Loucy (cell line): Measurements from ENCODE around the gene NAT16.

Source experiments
- H2AFZ ChIP-seq: fragments of 200-600 bp; sonication (generic); 2 replicates; pipeline ENCODE4 v1.6.0; 2016; ENCODE audit warnings: antibody characterized with exemption, mild to moderate bottlenecking, low read length, moderate library complexity
- H3F3A ChIP-seq: fragments of 200-600 bp; 2 replicates; pipeline ENCODE4 v1.6.0; 2016; ENCODE audit warnings: antibody characterized with exemption, low read depth, mild to moderate bottlenecking
- H3K27me3 ChIP-seq: fragments of 200-600 bp; sonication (generic); 2 replicates; pipeline ENCODE4 v1.6.1; 2014; ENCODE audit warnings: low read length, mild to moderate bottlenecking; ENCODE audit not compliant: insufficient read depth, poor library complexity, severe bottlenecking
- H3K36me3 ChIP-seq: fragments of 200-600 bp; sonication (generic); 2 replicates; pipeline ENCODE4 v1.6.1; 2016; ENCODE audit warnings: low read length; ENCODE audit not compliant: insufficient read depth
- H3K4me1 ChIP-seq: fragments of 200-600 bp; sonication (generic); 2 replicates; pipeline ENCODE4 v1.5.1; 2014; ENCODE audit warnings: low read length, mild to moderate bottlenecking; ENCODE audit not compliant: insufficient read depth, poor library complexity, severe bottlenecking
- H3K4me2 ChIP-seq: fragments of 200-600 bp; sonication (generic); 2 replicates; pipeline ENCODE4 v1.6.0; 2014; ENCODE audit warnings: antibody characterized with exemption, low read length, low read depth, mild to moderate bottlenecking; ENCODE audit not compliant: poor library complexity, severe bottlenecking
- H3K4me3 ChIP-seq: fragments of 200-600 bp; sonication (generic); 2 replicates; pipeline ENCODE4 v1.5.1; 2014; ENCODE audit warnings: low read length, mild to moderate bottlenecking, mixed read lengths; ENCODE audit not compliant: poor library complexity, severe bottlenecking
- H3K79me2 ChIP-seq: fragments of 200-600 bp; sonication (generic); 2 replicates; pipeline ENCODE4 v1.6.1; 2014; ENCODE audit warnings: low read length; ENCODE audit not compliant: insufficient read depth
- H3K9ac ChIP-seq: fragments of 200-600 bp; sonication (generic); 2 replicates; pipeline ENCODE4 v1.6.0; 2014; ENCODE audit warnings: mild to moderate bottlenecking, low read depth, low read length, moderate library complexity; ENCODE audit not compliant: poor library complexity, severe bottlenecking
- H3K9me2 ChIP-seq: fragments of 200-600 bp; sonication (generic); replicated peaks from 2 replicates; pipeline ENCODE4 v1.6.1; 2016; ENCODE audit warnings: low read depth, low read length, mixed read lengths
- H3K9me3 ChIP-seq: fragments of 200-600 bp; sonication (generic); 2 replicates; pipeline ENCODE4 v1.6.1; 2014; ENCODE audit warnings: mild to moderate bottlenecking, antibody characterized with exemption, low read length, low read depth; ENCODE audit not compliant: insufficient read depth
- H4K20me1 ChIP-seq: fragments of 200-600 bp; sonication (generic); 2 replicates; pipeline ENCODE4 v1.6.0; 2014; ENCODE audit warnings: antibody characterized with exemption, low read length, mild to moderate bottlenecking; ENCODE audit not compliant: insufficient read depth, poor library complexity, severe bottlenecking
- EZH2phosphoT487 ChIP-seq: fragments of 200-600 bp; IDR thresholded peaks from 2 replicates; pipeline ENCODE4 v1.6.1; 2018; ENCODE audit warnings: antibody characterized with exemption, mild to moderate bottlenecking, moderate library complexity, borderline replicate concordance
- TF ChIP-seq, protein P1 (sequence below): fragments of 200-600 bp; sonication (generic); conservative IDR thresholded peaks from 2 replicates; pipeline ENCODE4 v1.5.1; 2014; ENCODE audit warnings: mild to moderate bottlenecking, antibody characterized with exemption, low read length

The NAT16 gene

DNA sequence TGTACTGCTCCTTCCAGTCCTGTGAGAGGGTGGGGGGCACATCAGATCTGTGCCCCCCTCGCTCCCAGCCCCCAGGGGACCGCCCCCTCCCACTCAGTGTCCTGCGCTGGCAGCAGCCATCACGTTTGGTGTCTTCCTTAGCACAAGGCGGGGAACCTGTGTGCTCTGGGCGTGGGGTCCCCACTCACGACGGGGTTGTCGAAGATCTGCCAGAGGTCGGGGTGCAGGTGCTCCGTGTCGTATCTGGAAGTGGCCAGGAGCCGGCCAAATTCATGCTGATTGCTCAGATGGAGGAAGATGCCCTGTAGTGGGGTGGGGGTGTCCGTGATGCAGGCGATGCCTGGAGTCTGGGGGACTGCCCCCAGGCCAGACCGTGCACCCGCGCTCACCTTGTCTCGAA is 30.1 kb upstream of the NAT16 start:
- no peaks in the 10 kb centered on the region for H3F3A ChIP-seq
- no peaks in the 10 kb centered on the region for H3K27me3 ChIP-seq
- H3K4me1 ChIP-seq: no peaks in the 10 kb centered on the region
- no peak for TF ChIP-seq EZH2phosphoT487
- TF ChIP-seq, protein P1, sequence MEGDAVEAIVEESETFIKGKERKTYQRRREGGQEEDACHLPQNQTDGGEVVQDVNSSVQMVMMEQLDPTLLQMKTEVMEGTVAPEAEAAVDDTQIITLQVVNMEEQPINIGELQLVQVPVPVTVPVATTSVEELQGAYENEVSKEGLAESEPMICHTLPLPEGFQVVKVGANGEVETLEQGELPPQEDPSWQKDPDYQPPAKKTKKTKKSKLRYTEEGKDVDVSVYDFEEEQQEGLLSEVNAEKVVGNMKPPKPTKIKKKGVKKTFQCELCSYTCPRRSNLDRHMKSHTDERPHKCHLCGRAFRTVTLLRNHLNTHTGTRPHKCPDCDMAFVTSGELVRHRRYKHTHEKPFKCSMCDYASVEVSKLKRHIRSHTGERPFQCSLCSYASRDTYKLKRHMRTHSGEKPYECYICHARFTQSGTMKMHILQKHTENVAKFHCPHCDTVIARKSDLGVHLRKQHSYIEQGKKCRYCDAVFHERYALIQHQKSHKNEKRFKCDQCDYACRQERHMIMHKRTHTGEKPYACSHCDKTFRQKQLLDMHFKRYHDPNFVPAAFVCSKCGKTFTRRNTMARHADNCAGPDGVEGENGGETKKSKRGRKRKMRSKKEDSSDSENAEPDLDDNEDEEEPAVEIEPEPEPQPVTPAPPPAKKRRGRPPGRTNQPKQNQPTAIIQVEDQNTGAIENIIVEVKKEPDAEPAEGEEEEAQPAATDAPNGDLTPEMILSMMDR: no peak
- H3K4me2 ChIP-seq: no peak overlapping the region
- no peaks in the 10 kb centered on the region for H3K9me2 ChIP-seq
- H3K79me2 ChIP-seq: no peaks in the 10 kb centered on the region
- H3K9ac ChIP-seq: no peak overlapping the region
- no peaks in the 10 kb centered on the region for H3K9me3 ChIP-seq
- no peak overlapping the region for H3K4me3 ChIP-seq
- no peaks in the 10 kb centered on the region for H4K20me1 ChIP-seq
- H2AFZ ChIP-seq: no peak overlapping the region
- H3K36me3 ChIP-seq: no peaks in the 10 kb centered on the region

DNA sequence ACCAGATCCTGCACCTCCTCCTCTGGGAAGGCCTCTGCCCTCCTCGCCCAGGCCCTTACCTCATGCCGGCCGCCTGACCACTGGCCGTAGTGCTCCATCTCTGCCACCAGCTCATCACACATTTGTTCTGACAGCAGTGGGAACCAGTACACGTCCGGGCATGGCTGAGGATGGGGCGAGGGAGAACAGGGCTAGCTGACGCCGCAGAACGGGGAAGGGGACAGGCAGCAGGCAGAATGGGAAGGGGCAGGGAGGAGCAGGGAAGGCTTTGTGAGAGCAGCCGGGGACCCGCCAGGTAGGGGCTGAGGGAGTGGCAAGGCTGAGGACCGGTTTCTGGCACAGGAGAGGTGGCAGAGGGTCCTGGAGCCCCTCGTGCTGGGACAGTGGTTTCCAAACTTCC is 28.7 kb upstream of the NAT16 start:
- Histone ChIP-seq H3K9ac (no peak overlapping the region), H3K4me1 (no peaks in the 10 kb centered on the region), H4K20me1 (no peaks in the 10 kb centered on the region), H3F3A (no peaks in the 10 kb centered on the region), H3K9me2 (no peaks in the 10 kb centered on the region), H3K36me3 (no peaks in the 10 kb centered on the region), H3K79me2 (no peaks in the 10 kb centered on the region), H2AFZ (no peak overlapping the region), H3K9me3 (no peaks in the 10 kb centered on the region), H3K4me2 (no peak overlapping the region), H3K4me3 (no peak overlapping the region), H3K27me3 (no peaks in the 10 kb centered on the region)
- no peak for TF ChIP-seq EZH2phosphoT487
- TF ChIP-seq, protein P1: no peak

DNA sequence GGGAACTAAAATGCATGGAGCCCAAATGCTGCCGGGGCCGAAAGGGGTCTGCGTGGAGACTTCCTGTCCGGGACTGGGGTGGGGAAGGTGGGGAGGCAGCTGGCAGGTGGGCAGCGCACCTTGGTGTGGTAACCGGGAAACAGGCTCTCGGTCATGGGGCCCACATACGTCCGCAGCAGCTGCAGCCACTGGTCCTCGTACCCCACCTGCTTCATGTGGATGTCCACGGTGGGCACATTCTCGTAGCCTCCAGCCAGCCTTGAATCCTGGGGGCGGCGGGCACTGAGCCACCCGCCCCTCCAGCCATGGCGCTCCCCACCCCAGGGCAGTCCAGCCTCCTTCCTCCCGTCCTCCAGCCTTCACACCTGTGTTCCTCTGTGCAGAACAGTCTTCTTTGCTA is 27.4 kb upstream of the NAT16 start:
- Histone ChIP-seq H3K4me3 (no peak overlapping the region), H3K9ac (no peak overlapping the region), H3K9me3 (no peaks in the 10 kb centered on the region), H2AFZ (no peak overlapping the region), H3F3A (no peaks in the 10 kb centered on the region), H3K36me3 (no peaks in the 10 kb centered on the region), H4K20me1 (no peaks in the 10 kb centered on the region), H3K79me2 (no peaks in the 10 kb centered on the region), H3K4me2 (no peak overlapping the region), H3K27me3 (no peaks in the 10 kb centered on the region), H3K9me2 (no peaks in the 10 kb centered on the region), H3K4me1 (no peaks in the 10 kb centered on the region)
- no peak for TF ChIP-seq EZH2phosphoT487
- TF ChIP-seq, protein P1: no peak
